Measurements from ENCODE around the gene CHRM4.

DNA sequence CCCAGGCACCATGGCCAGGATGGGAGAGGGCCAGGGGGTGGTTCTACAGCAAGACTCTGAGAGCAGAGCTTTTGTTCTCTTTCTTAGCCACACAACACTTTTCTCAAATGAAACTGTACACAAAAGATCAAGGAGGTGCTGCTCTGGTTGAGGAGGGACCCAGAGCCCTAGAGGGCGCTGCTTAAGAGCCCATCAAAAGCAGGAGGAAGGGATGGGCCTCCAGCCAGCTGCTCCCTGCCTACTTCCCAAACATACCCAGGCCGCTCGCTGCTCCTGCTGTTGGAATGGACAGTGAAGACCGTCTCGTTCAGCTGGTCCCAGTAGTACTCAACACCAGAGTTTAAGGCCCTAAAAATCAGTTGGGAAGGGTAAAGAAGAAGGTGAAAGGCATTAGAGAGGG lies 18.4 kb upstream of the CHRM4 start:
- TF ChIP-seq, protein P1, sequence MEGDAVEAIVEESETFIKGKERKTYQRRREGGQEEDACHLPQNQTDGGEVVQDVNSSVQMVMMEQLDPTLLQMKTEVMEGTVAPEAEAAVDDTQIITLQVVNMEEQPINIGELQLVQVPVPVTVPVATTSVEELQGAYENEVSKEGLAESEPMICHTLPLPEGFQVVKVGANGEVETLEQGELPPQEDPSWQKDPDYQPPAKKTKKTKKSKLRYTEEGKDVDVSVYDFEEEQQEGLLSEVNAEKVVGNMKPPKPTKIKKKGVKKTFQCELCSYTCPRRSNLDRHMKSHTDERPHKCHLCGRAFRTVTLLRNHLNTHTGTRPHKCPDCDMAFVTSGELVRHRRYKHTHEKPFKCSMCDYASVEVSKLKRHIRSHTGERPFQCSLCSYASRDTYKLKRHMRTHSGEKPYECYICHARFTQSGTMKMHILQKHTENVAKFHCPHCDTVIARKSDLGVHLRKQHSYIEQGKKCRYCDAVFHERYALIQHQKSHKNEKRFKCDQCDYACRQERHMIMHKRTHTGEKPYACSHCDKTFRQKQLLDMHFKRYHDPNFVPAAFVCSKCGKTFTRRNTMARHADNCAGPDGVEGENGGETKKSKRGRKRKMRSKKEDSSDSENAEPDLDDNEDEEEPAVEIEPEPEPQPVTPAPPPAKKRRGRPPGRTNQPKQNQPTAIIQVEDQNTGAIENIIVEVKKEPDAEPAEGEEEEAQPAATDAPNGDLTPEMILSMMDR (conservative IDR thresholded peaks at IDR 0.05) = no peak
- no peak for TF ChIP-seq EZH2 (IDR thresholded peaks at IDR 0.05; ENCODE audit: low read depth)

All from PC-9 (cell line).